HepG2 (cell line): ENCODE data around the gene C20orf202. TPM values are rescaled to one million over a fixed set of nuclear protein-coding genes. Genes with fewer than 3 reads are reported as not detected.

Source experiments
- DNMT1 ChIP-seq: sonication (generic); formaldehyde crosslinking; IDR thresholded peaks from 2 replicates; pipeline ENCODE4 v1.5.1; 2020; ENCODE audit warnings: mild to moderate bottlenecking, missing genetic modification reagents
- EED ChIP-seq: sonication (generic); formaldehyde crosslinking; IDR thresholded peaks from 2 replicates; pipeline ENCODE4 v1.5.0; 2020; ENCODE audit warnings: mild to moderate bottlenecking, missing genetic modification reagents
- GABPB1 ChIP-seq: IDR thresholded peaks from 2 replicates; pipeline ENCODE4 v1.6.1; 2016; ENCODE audit warnings: mild to moderate bottlenecking, missing genetic modification reagents, moderate library complexity, missing compliant biosample characterization
- HOXA3 ChIP-seq: sonication (generic); formaldehyde crosslinking; IDR thresholded peaks from 2 replicates; pipeline ENCODE4 v1.5.0; 2020; ENCODE audit warnings: missing genetic modification reagents
- MED8 ChIP-seq: sonication (generic); formaldehyde crosslinking; IDR thresholded peaks from 2 replicates; pipeline ENCODE4 v1.8.1; 2023; ENCODE audit warnings: mild to moderate bottlenecking, missing genetic modification reagents; ENCODE audit not compliant: insufficient replicate concordance
- MIXL1 ChIP-seq: IDR thresholded peaks from 2 replicates; pipeline ENCODE4 v1.6.1; 2016
- NFATC3 ChIP-seq: sonication (generic); formaldehyde crosslinking; IDR thresholded peaks from 2 replicates; pipeline ENCODE4 v1.5.1; 2020; ENCODE audit warnings: mild to moderate bottlenecking, missing genetic modification reagents
- PAX8 ChIP-seq: sonication (generic); formaldehyde crosslinking; IDR thresholded peaks from 2 replicates; pipeline ENCODE4 v1.8.0; 2022; ENCODE audit warnings: mild to moderate bottlenecking, missing genetic modification reagents, borderline replicate concordance
- PCBP1 ChIP-seq: fragments of 200-400 bp; formaldehyde crosslinking; IDR thresholded peaks from 2 replicates; pipeline ENCODE4 v1.6.1; 2017; ENCODE audit warnings: mild to moderate bottlenecking, low read depth, low read length, borderline replicate concordance
- RFX3 ChIP-seq: IDR thresholded peaks from 2 replicates; pipeline ENCODE4 v1.6.1; 2016; ENCODE audit warnings: missing biosample characterization, missing genetic modification reagents
- SKI ChIP-seq: fragments of 450-650 bp; IDR thresholded peaks from one replicate; pipeline ENCODE4 v1.6.1; 2018; ENCODE audit warnings: mild to moderate bottlenecking; ENCODE audit not compliant: partially characterized antibody
- SP5 ChIP-seq: IDR thresholded peaks from 2 replicates; pipeline ENCODE4 v1.6.1; 2016; ENCODE audit warnings: low read depth, borderline replicate concordance
- SRSF4 ChIP-seq: fragments of 200-400 bp; formaldehyde crosslinking; IDR thresholded peaks from one replicate; pipeline ENCODE4 v1.6.1; 2018; ENCODE audit warnings: mild to moderate bottlenecking, low read depth, low read length, moderate library complexity; ENCODE audit not compliant: poor library complexity, severe bottlenecking
- TEF ChIP-seq: sonication (generic); formaldehyde crosslinking; IDR thresholded peaks from 2 replicates; pipeline ENCODE4 v1.5.0; 2020; ENCODE audit warnings: missing genetic modification reagents
- TFE3 ChIP-seq: IDR thresholded peaks from 2 replicates; pipeline ENCODE4 v1.6.1; 2016
- ZNF281 ChIP-seq: sonication (generic); formaldehyde crosslinking; IDR thresholded peaks from 2 replicates; pipeline ENCODE4 v1.4.0; 2020; ENCODE audit warnings: missing genetic modification reagents, borderline replicate concordance
- ZNF296 ChIP-seq: sonication (generic); formaldehyde crosslinking; conservative IDR thresholded peaks from 2 replicates; pipeline ENCODE4 v1.5.0; 2020; ENCODE audit warnings: mild to moderate bottlenecking, missing genetic modification reagents
- ZNF3 ChIP-seq: IDR thresholded peaks from 2 replicates; pipeline ENCODE4 v1.7.0; 2017; ENCODE audit warnings: inconsistent platforms
- ZNF383 ChIP-seq: sonication (generic); formaldehyde crosslinking; IDR thresholded peaks from 2 replicates; pipeline ENCODE4 v1.4.0; 2020; ENCODE audit warnings: missing genetic modification reagents, mild to moderate bottlenecking, borderline replicate concordance
- ZNF543 ChIP-seq: sonication (generic); formaldehyde crosslinking; IDR thresholded peaks from 2 replicates; pipeline ENCODE4 v1.4.0; 2020; ENCODE audit warnings: mild to moderate bottlenecking, missing genetic modification reagents
- ZNF761 ChIP-seq: sonication (generic); formaldehyde crosslinking; conservative IDR thresholded peaks from 2 replicates; pipeline ENCODE4 v1.4.0; 2020; ENCODE audit warnings: mild to moderate bottlenecking, missing genetic modification reagents
- ZNF800 ChIP-seq: sonication (generic); formaldehyde crosslinking; IDR thresholded peaks from 2 replicates; pipeline ENCODE4 v1.4.0; 2020; ENCODE audit warnings: missing genetic modification reagents
- ZNF839 ChIP-seq: sonication (generic); formaldehyde crosslinking; IDR thresholded peaks from 2 replicates; pipeline ENCODE4 v1.4.0; 2020; ENCODE audit warnings: missing genetic modification reagents, mild to moderate bottlenecking, borderline replicate concordance
- polyA plus RNA-seq, 8 experiments: library from polyadenylated mRNA; depleted of rRNA in 3 of 8; stranded (reverse) in 7 of 8; unstranded in 1 of 8; fragments of >200 nt; fragmentation: Illumina TruSeq in 4 of 8; extraction: Trizol in 4 of 8; gene quantifications; 2 replicates each; pipeline versions ENCODE4 v1.2.1 to v1.2.3, GENCODE V29; 2011 to 2016; ENCODE audit warnings: low read depth in 4 of 8, missing spikeins in 1 of 8, mixed read lengths in 1 of 8; ENCODE audit not compliant: insufficient read depth in 1 of 8
- total RNA-seq, 5 experiments: library from RNA; depleted of rRNA; stranded (reverse); fragments of >200 nt; fragmentation: Illumina TruSeq; extraction: Trizol; gene quantifications; 2 replicates each; pipeline ENCODE4 v1.2.3, GENCODE V29; 2016; ENCODE audit warnings: low read depth in 1 of 5

C20orf202 gene
- total and polyA plus RNA-seq, 2 of the 13 experiments (the other 11 are each of a cell fraction or from before 2014, with no cell fraction given) = 0.20 to 1.2 TPM

- no peak for TF ChIP-seq TEF (CRISPR knock-in tag)
- no peak for TF ChIP-seq ZNF761 (CRISPR knock-in tag)
- no peak for TF ChIP-seq ZNF281
- TF ChIP-seq HOXA3 (CRISPR knock-in tag) = no peak
- no peak for TF ChIP-seq ZNF383
- peak; percentile 35; the same call in 1 of the 2 replicates for TF ChIP-seq GABPB1
- TF ChIP-seq SP5 (CRISPR knock-in tag) = peak; percentile 22; the same call in 1 of the 2 replicates
- TF ChIP-seq ZNF3 = no peak
- no peak for TF ChIP-seq MED8 (CRISPR knock-in tag)
- no peak for TF ChIP-seq PAX8 (CRISPR knock-in tag)
- no peak for TF ChIP-seq MIXL1 (CRISPR knock-in tag)
- 0 out of 2 replicates have a peak, but pooled peaks have one; percentile 2 for TF ChIP-seq ZNF800 (CRISPR knock-in tag)
- TF ChIP-seq TFE3 = no peak
- TF ChIP-seq SKI = no peak
- TF ChIP-seq ZNF543 = no peak
- no peak for TF ChIP-seq DNMT1 (CRISPR knock-in tag)
- TF ChIP-seq NFATC3 (CRISPR knock-in tag) = no peak
- no peak for TF ChIP-seq ZNF296
- TF ChIP-seq PCBP1 = no peak
- TF ChIP-seq EED (CRISPR knock-in tag) = no peak
- TF ChIP-seq ZNF839 (CRISPR knock-in tag) = no peak
- no peak for TF ChIP-seq SRSF4
- no peak for TF ChIP-seq RFX3 (CRISPR knock-in tag)
Observed at GRCh38 chr20:1186367-1186991, 16.8 kb upstream of the C20orf202 start (continued).
